GM11168 (cell line): ENCODE measurements around the gene PSMD6.

Experiments
- in situ Hi-C: fragments of 300-500 bp; cut with MboI; formaldehyde crosslinking; loops from one replicate; pipeline ENCODE4 v1.12.0; 2022; ENCODE audit warnings: low sequenced_read_pairs; ENCODE audit not compliant: unreplicated experiment

Gene PSMD6

DNA sequence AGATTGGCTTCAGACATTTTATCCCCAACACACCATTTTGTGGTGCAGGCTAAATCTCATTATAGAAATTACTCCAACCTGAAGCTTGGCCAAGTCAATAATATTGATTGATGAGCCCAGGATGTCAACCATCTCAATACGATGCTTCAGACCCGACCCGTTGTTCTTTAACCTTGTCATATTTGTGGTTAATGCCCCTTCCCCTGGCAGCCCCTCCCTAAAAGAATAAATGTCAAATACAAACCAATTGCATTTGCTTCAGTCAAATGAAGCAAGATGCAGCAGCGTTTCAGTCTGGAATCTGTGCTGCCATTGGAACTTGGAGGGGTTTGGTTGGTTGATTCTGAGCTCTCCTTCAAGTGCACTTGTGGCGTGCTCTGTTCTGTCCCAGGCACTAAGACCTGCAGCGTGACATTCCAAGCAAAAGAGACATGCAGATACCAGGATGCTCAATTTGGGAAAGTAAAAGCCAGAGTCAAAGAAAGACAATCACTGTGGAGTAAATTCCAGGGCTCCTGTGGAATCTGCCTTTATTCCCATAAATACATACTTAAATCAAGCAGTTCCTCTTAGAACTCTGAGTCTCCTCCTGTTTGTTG, 23.8 kb upstream of the PSMD6 start:
- in situ Hi-C loops: loop anchor here (25.0 kb wide), 1 partner anchor 340 kb away; no protein-coding TSS in a partner anchor

DNA sequence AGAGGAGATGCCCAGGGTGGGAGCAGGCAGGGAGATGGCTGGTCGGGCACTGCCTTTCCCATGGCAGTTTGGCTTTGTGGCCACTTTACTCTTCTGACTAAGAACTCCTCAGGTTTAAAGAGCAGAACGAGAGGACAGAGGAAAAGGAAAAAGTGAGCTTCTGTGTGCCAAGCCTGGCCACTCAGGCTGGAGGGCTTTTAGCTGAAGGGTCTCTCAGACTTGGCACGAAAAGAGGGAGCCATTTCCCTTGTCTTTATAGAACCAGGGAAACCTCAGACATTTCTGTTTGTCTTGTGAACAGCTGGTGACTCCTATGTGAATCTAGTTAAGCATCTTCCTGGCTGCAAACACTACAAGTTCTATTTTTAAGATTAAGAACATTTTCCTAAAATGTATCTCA, 23.3 kb upstream of the PSMD6 start:
- in situ Hi-C loops: loop anchor here (25.0 kb wide), 1 partner anchor 341 kb away; no protein-coding TSS in a partner anchor

DNA sequence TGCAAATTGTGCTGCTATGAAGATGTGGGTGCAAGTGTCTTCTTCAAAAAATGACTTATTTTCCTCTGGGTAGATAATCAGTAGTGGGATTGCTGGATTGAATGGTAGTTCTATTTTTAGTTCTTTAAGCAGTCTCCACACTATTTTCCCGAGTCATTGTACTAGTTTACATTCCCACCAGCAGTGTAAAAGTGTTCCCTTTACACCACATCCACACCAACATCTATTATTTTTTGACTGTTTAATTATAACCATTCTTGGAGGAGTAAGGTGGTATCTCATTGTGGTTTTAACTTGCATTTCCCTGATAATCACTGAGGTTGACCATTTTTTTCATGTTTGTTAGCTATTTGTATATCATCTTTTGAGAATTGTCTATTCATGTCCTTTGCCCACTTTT, 19.7 kb upstream of the PSMD6 start:
- in situ Hi-C loops: loop anchor here (25.0 kb wide), 1 partner anchor 344 kb away; no protein-coding TSS in a partner anchor

DNA sequence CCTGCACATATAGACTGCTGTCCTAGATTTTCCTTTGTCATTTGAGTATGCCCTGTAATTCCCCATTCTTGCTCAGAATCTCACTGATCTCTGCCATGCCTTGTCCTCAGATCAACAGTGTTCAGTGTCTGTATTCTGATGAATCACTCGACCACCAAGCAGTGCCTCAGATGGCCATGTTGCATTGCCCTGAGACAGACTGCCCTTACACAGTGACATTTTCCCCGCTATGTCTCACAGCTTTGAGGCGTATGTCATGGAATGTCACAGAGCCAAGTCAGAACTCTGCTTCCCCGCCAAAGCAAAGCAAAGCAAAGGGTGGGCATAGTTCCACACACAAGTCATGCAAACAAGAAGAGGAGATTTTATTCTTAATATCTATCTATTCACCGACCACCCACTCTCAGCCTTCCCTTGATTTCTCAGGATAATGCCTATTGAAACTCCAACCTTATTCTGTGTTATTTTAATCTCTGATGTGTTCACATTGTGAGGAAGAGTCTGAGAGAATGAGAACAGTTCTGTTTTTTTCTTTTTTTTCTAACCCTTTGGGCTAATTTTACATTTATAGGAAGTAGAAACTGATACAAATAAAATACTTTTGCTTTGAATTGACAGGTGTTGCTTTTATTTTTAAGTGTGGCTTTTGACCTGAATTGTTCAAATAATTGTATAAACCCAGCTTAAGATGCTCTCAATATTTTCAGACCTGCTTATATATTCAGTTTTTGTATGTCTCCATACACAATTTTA, 16.9 kb upstream of the PSMD6 start:
- in situ Hi-C loops: loop anchor here (10.0 to 25.0 kb wide), 2 partner anchors 347 to 455 kb away; no protein-coding TSS in a partner anchor

DNA sequence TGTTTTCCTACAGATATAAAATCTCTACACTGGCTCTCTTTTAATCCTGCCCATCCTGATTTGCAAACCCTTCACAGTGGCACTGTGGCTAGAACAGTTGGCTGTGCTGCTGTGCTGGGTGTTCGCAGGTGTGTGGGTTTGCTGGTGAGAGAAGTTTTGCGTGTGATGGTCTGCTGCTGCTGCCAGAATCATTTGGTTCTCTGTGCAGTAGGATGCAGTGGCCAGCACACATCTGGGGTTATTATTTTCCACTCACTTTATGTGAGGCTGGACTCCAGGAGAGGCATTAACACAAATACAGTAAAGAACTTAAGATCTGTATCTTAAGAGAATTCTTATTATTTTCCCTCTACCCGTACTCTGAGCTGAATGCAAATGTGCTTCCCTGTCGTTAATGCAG, 16.0 kb upstream of the PSMD6 start:
- in situ Hi-C loops: loop anchor here (10.0 to 25.0 kb wide), 2 partner anchors 348 to 455 kb away; no protein-coding TSS in a partner anchor

DNA sequence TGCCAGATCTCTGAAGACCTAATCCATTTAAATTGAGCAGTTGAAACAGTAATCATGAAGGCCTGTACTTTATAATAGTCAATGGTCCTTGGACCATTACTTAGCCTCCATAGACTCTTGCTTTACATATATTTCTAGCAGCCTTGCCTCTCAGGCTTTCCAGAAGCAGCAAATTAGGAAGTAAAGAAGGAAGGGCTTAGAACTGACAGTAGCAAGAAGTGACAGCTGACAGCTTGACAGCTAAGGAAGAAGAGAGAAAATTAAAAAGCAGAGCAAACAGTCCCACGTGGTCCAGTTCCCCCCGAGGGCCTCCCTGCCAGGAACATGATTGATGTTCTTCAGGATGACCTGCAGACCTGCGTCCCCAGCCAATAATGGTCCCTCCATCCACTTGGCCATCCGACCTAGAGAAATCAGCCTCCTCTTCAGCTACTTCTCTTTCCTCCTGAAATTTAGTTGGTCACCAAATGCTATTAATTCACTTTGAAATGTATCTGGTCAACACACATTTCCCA, 15.0 kb upstream of the PSMD6 start:
- in situ Hi-C loops: loop anchor here (10.0 to 25.0 kb wide), 2 partner anchors 349 to 456 kb away; no protein-coding TSS in a partner anchor

DNA sequence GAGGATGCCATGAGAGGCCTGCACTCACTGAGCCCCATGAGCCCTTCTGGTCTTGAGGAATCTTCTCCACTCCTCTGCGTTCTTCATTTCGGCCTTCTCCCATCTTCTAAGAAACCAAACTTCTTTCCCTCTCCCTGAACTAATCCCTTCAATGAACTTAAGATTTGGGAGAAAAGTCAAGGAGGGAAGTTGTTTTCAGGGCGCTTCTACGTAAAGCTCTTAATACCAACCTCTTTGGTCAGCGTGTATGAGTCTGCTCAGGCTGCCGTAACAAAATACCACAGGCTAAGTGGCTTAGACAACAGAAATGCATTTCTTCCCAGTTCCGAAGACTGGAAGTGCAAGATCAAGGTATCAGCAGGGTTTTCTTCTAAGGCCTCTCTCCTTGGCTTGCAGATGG, 13.8 kb upstream of the PSMD6 start:
- in situ Hi-C loops: loop anchor here (10.0 to 25.0 kb wide), 2 partner anchors 350 to 458 kb away; no protein-coding TSS in a partner anchor

DNA sequence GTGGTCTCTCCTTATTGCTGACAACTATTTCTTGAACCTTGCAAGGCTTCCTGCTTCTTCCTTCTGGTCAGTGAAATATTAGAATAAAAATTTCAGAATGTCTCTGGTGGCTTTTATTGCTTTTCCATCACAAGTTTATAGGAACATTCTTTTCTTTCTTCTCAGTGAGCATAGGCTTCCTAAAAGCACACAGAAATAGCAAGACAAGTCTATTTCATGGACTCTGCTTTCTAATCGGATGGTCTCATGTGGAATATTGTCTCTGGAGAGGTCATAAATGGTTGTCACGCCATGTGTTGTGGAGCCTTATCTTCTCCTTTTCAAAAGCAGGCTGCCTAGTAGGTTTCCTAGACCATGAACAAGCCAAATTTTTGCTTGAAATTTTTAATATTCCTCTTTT, 9.8 kb upstream of the PSMD6 start:
- in situ Hi-C loops: loop anchor here (10.0 to 25.0 kb wide), 2 partner anchors 354 to 462 kb away; no protein-coding TSS in a partner anchor

DNA sequence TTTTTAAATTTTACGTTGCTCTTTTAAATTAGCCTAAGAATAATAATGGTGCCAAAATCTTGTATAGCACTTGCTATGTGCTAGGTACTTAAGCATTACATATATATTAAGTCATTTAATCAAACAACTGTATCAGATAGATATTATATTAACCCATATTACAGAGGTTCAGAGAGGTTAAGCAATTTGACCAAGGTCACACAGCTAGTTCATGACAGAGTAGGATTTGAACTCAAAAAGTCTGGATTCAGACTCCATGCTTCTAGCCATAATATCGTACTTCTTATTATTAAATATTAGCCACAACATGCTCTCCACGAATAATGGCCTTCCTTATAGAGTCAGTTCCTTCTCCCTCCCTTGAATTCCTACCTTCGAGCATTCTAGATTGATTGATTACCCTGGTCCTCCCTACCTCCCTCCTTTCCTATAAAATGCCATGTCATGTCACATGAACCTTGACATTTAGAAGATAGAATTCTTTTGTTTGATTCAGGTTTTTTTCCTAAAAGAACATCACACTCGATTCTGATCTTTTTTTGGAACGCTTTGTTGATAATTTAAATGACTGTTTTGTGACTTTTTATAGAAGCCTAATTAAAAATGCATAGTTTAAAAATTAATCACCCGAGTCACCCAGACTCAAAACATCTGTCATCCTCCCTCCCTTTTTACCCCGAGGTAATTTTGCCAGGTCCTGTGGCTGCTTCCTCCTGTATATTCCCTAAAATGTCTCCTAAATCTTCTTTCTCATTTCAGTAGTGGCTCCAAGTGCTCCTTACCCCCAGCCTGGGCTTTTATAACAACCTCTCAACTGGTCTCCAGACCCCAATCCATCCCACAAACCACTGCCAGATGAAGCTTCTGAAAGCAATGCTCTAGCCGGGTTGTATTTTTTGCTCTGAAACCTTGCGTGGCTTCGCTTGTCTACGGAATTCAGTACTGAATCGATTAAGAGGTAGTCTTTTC, 8.5 kb upstream of the PSMD6 start:
- in situ Hi-C loops: loop anchor here (10.0 to 25.0 kb wide), 2 partner anchors 355 to 463 kb away; no protein-coding TSS in a partner anchor

DNA sequence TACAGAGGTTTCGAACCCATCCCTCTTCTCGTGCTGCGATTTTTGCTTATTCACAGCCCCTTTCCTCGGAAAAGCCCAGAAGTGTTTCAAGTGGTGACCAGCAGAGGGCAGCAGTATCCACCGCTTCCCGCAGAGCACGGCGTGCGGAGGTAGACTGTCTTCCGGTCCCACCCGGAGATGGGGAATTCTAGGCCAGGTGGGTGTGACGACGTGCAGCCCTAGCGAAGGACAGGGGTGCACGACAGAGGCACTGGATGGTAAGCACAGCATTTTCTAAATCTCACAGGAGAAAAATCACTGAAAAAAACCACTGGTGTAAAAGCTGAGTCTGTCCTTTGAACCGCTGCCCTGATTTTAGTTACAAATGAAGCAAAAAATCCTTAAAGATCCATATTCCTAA, 7.4 kb upstream of the PSMD6 start:
- in situ Hi-C loops: loop anchor here (10.0 to 25.0 kb wide), 2 partner anchors 357 to 464 kb away; no protein-coding TSS in a partner anchor

DNA sequence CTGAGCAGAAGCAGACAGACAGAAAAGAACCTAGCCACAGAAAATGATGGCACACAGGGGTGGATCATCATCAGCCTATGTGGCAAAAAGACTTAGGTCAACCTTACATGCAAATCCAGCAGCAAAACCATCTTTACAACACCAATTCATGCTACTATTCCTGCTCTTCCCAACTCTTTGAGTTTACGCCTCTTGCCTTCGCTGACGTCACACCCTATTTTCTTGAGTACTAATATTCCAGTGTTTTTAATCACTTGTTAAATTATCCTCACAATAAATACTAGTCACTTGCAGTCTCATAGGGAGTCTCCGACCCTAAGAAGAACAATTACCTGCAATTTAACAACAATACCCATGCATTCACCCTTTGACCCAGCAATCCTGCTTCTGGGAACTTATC, 6.0 kb upstream of the PSMD6 start:
- in situ Hi-C loops: loop anchor here (25.0 kb wide), 1 partner anchor 358 kb away; no protein-coding TSS in a partner anchor

DNA sequence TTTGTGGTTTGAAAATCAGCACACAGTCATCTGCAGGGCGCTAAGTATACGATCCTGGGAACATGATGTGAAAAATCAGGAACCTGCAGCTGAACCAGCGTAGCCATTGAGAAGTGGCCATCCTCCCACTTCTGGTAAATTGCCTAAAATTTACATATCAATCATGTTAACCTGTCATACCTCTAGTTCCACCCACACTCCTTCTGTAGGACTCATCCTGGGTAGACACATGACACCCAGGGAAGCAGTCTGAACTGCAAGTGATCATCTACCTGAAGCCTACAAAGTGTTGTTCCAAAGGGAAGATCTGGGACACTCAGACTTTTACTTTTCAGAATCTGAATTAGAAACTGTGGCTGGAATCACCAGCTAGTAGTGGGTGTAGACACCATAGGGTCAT, 5.5 kb upstream of the PSMD6 start:
- in situ Hi-C loops: loop anchor here (25.0 kb wide), 1 partner anchor 359 kb away; no protein-coding TSS in a partner anchor

DNA sequence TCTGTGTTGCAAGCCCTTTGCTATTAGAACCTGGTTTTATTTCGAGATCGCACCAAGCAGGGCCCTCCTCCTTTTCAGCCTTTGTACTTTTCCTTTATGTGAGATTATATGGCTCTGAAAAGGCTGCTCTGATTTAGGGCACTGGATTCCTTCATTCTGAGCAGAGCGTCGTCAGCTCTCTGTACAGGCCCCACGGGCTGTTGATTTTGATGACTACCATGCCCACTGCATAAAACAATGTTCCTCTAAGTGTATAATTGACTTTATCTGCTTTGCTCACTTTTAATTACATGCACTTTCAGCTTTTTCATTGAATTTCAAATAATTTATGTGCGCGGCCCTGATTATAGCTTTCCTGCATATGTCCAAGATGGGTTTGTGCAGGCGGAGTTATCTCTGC, 4.4 kb upstream of the PSMD6 start:
- in situ Hi-C loops: loop anchor here (25.0 kb wide), 1 partner anchor 360 kb away; no protein-coding TSS in a partner anchor

DNA sequence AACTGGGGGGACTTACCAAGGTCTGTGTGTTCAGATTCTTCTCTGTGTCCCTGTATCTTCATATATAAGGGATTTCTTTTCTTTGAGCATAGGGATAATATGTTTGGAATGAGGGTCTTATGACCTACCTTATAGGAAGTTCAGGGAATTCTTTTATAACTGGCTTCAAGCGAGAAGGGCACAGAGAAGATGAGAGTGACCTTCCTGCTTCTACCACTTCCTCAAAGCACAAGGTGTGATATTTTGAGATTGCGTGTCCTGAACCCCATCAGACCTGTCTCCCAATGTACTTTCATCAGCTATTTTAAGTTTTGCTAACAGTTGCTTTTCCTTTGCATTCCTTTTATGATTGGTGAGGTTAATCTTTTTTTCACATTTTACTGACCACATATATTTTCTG, 3.1 kb upstream of the PSMD6 start:
- in situ Hi-C loops: loop anchor here (25.0 kb wide), 1 partner anchor 361 kb away; no protein-coding TSS in a partner anchor

DNA sequence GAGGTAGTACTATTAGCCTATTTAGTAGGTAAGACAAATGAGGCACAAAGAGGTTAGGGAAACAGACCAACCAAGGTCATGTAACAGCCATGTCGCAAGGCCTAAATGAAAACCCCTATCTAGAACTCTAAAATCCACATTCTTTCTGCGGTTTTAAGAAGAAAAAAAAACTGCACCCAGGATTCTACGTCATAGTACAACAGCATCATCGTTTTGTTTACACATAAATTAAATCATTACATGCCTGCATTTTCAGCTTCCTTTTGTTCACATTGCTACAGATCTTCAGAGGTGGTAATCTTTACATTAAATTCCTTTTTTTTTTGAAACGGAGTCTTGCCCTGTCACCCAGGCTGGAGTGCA, 548 bp upstream of the PSMD6 start:
- in situ Hi-C loops: no loop called here

DNA sequence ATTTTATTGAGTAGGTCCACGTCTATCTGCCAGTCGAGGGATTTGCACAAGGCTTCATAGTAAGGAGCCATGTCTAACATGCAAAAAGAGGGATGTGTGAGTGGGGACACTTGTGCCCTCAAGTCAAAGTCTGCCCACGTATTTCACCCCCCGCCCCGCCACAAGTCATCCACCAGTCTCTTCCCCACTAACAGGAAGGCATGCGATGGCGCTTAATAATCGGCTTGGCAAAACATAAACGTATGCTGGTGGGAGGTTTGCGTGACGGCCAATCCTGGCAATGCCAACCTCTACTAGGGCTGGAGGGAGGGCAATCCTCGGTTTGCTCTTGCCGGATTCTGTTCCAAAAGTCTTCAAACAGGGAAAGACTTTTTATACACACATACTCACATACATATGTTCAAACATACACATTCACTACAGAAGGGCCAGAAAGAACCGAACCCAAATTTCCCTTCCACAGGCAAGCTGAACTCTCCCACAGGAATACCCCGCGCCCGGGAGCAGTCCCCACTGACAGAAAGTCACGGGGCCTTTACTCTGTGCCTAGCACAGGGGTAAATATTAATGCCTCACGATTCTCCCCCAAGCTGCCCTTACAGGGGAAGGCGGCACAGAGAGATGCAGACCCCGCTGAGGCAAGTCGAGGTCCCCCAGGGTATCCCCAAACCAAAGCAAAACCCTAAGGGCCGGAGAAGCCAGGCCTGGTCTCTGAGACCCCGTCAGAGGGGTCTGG, 675 bp downstream of the PSMD6 start:
- in situ Hi-C loops: no loop called here

DNA sequence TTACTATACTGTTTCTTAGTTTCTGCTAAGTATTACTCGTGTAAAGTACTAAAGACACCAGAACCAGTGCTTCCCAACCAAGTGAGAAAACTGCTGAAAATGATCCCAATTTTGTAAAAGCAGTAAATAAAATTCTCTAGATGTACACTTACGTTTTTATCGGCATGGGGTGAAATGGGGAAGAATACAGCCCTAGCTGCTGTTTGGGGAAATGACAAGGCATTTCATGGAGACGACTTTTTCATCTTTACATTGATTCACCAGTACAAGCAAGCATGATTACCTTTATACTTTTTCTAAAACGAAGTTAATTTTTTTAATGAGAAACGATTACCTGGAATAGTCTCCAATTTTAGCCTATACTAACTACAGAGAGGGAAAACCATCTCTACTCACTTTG, 1.4 kb downstream of the PSMD6 start:
- in situ Hi-C loops: no loop called here

DNA sequence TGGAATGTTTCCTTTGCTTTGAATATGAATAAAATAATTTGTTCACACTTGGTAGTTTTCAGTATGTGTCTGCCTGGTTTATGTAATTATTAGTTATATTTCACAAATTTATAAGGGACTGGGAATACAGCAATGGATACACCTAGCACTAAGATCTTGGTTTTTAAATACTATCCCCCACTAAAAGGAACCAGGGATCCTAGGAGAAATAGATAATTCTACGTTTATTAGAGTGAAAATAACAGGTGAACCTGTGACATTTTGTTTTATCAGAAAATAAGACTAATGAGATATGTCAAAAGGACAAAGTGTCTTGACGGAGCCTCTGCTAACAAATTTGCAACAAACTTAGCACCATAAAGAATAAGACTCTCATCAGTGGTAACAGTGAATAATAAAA, 3.4 kb downstream of the PSMD6 start:
- in situ Hi-C loops: no loop called here

DNA sequence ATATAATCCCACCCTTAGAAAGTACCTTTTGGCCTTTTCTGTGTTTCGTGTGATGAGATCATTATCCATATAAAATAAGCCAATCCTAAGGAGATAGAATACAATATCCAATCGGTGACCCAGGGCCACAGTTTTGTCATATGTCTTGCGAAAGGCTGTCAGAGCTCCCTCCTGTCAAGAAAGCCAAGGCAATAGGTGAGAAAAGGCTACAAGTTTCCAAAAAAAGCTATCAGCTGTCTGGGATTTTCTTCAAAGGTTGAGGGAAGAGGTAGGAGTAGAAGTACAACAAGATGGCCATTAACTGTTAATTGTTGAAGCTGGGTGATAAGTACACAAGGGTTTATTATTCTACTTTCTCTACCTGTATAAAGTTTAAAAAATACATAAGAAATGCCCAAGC, 4.0 kb downstream of the PSMD6 start:
- in situ Hi-C loops: no loop called here
